ENCODE data around the gene POLR1A.

Gene POLR1A

DNA sequence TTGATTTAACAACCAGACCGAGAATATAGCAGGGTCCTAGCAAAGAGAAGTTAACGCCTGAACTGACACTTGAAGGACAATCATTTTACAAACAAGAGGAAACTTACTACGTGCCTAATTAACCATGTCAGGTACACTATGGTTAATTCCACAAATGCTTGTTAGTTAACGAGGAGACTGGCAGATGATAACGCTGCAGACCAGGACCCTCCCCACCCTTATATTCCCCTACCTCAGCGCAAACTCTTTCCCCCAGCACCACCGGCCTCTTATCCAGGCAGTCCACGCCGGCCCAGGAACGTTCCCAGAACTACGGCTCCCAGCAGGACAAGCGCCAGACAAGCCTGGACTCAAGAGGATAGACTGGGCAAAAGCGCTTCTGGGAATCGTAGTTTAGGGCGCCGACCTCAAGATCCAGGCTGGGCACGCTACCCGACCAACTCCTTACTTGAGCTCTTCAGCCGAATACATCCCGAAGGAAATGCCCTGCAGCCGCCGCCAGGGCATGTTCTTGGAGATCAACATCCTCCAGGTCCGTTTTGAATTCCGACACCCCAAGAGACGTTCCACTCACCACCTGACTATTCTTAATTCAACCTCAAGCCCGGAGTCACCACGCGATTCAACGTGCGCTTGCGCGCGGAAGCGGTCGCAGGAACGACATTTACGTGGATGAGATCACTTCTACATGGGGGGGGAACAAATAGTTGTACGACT, at the start of gene POLR1A:
POLR1A (minus strand) TSS at position 635 of the 717 bp plus-strand sequence; CDS start at position 525, 110 bp downstream.
- DNase-seq = peak; percentile 94

DNA sequence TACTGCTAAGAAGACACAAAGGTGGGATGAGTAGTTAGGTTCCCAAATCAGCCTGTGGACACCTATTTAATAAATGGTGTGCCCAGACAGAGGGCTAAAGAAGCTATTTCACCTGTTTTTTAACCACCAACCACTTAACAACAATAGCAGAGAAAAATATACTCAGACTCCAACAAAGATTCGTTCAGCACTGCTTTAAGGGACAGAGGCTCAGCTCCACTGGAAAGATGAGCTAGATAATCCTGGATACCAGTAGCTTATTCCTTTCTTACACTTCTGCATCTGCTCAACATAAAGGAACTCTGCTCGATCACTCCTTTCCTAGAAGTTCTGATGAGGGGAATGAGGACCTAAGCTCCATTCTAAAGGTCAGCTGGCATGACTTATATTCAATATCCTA, 44.8 kb upstream of the POLR1A start:
- no peak for DNase-seq

DNA sequence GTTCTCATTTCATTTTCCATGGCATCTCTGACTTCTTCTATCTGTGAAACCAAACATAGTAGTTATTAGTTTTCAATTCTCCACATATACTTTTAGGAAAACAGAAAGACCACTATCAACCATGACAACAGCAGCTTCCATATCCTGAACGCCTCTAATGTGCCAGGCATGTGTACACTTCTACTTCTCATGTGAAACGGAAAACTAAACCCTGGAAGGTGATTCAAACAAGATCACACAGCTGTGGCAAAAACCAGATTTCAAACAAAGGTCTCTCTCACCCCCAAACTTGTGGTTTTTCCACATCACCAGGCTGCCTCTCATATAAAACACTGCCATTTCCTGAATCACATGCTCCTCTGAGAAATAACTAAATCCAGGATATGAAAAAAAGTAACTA, 42.1 kb upstream of the POLR1A start:
- no peak for DNase-seq

DNA sequence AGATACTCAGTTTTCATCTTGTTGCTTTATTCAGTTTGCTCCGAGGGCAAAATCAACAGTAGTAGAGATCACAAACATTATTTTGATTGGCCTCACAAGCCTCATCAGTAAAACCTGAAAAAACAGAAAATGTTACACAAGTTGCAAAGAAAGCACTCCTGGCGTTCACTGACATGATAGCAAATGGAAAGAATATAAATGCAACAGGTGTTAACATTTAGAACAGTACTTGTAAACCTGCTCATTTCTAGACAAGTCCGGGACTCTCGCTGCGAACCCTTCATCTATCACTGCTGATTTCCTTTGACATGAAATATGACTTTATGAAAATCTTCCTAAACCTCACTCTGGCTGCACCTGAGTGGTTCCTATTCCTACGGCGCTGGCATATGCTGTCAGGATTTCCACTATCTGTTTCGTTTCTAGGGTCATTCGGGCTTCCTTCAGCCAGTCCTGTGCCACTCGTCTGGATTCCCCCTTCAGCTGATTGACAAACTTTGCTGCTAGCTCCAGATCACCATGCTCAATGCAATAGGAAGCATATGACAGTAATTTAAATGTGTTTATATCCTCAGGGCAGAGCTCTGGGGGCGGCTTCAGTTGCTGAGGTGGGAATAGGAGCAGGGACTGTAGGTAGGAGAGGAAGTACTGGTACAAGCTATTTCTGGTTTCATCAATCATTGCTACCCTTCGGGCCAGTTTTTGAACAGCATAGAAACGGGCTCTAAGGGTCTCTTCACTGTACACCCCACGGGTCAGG, 38.4 kb upstream of the POLR1A start:
- no peak for DNase-seq

DNA sequence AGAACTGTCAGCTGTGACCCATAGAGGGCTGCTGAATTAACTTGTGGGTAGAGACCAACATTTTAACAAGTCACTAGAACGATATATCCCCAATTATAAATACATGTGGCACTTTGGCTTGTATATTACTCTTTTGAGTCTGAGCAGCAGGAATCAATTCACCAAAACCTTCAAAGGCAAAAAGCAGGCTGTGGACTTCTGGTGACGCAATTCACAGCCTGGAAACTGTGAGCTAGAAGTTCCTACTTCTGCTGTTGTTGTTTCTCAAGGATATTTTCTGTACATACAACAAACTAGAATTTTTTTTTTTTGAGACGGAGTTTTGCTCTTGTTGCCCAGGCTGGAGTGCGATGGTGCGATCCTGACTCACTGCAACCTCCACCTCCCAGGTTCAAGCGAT, 37.6 kb upstream of the POLR1A start:
- DNase-seq = no peak

DNA sequence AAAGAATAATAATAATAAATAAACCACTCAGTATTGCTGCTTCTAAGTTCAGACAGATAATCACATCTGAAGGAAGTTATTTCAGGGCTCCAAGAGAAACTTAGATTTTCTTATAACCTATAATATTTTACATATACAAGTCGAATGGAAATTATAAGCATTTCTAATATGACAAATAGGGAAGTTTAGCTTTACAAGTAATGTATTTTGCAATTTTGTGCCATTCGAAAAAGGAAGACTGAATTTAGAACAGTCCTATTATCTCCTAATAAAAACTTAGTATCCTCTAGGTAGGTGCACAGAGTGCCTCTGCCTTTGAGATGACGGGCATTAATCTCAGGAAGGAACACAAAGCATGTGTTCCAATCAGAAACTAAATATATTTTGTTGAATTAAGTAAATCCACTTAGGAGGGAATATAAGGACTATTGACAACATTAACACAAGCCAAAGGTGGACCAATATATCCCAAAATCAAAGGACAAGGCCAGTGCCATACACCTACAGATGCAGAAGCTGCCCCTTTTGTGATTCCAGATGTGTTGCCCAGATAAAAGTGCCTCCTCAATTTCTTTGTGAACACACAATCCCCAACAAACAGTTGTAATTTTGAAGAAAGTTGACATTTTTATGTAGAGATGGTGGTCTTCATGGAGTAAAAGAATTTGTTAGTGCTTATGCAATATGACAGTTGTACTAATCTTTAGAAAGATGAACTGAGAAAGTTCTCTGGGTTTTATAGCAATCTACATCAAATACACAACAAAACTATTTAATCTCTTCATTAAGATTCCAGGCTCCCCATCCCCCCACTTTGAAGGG, 37.0 kb upstream of the POLR1A start:
- no peak for DNase-seq

DNA sequence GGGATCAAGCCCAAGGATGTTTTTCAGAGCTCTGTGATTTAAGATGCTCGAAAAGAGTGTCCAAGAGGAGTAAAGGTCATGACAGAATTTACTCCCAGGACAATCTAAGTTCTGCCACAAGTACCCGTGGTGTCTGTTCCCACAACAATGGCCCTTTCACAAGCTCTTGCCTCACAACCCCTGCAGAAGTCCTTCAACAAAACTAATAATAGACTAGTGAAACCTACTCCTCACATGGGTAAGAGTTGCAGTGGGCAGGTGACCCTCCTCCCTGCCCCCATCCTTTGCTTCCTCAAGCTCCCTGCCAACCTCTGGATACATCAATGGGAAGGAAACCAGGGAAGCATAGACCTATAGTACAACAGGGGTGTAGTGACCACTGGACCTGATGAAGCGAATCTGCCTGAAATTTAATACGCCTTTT, 35.3 kb upstream of the POLR1A start:
- no peak for DNase-seq

DNA sequence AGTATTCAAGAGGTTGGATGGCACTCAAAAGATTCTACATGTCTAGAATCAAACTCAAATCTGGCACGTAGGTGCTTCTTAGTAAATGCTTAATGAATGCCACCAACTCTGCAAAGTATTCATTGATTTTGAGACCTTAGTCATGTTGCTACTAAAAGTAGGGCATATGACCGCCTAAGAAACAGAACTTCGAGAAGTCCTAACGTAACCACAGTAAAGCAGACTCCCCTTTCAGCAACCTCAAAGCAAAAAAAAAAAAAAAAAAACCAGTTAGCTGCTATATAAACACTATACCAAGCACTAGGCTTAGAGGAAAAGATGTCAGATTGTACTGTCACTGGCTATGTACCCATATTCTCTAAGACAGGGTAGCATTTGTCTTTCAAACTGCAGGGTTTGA, 34.3 kb upstream of the POLR1A start:
- no peak for DNase-seq

DNA sequence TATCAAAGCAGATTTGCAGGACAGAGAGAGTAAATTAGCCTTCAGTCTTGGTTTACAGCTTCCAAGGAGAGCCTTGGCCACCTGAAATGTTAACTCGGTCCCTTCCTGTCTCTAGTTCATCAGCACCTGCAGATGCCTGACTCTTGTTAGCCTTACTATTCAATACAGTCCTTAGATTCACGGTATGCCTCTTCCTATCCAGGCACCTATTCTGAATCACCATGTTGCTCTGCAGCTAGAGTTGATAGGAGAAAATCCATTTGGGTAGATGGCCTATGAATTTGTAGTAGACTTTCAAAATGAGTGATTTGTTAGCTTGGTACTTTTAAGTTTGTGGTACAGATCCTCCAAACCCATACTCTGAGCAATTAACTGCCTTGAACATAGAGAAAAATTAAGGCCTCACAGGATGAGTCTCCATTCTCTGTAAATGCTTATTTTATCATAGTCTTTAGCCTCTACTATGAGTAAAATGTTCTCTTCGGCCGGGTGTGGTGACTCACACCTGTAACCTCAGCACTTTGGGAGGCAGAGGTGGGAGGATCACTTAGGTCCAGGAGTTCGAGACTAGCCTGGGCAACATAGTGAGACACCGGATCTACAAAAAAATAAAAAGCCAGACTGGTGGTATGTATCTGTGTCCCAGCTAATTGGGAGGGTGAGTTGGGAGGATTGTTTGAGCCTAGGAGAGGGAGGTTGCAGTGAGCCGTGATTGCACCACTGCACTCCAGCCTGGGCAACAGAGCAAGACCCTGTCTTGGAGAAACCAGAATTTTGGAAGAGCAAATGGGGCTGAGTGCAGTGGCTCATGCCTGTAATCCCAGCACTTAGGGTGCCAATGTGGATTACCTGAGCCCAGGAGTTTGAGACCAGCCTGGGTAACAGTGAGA, 33.3 kb upstream of the POLR1A start:
- DNase-seq = no peak

DNA sequence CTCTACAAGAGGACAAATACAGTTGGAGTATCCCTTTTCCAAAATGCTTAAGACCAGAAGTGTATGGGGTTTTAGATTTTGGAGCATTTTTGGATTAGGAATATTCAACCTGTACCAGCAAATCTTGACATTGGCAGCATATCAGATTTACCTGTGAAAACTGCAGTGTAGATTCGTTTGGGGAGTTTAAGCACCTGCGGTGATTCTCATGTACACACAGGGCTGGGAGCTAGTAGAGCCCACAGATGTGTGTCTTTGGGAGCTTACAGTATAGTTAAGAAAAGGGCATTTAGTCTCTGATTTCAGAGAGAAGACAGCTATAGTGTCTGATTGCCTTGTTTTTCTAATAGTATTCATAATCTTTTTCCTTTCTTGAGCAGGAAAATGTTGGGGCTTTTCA, 30.5 kb upstream of the POLR1A start:
- no peak for DNase-seq

DNA sequence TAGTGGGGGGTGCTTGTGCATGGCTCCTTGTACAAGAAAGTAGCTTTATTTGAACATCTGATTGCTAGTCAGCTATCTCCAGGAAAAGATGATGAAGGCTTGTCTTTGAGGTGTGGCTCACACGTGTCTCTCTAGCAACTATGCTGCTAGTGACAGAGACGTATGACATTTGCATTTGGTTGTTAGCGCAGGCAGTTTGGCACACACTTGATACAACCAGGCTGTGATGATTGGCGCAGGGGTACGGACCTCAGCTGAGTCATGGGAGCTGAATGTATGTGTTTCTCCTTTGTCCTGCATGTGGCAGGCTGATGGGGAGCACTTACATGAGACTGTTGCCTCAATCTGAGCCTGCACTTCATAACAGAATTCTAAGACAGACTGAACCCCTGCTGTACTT, 30.0 kb upstream of the POLR1A start:
- DNase-seq = no peak

DNA sequence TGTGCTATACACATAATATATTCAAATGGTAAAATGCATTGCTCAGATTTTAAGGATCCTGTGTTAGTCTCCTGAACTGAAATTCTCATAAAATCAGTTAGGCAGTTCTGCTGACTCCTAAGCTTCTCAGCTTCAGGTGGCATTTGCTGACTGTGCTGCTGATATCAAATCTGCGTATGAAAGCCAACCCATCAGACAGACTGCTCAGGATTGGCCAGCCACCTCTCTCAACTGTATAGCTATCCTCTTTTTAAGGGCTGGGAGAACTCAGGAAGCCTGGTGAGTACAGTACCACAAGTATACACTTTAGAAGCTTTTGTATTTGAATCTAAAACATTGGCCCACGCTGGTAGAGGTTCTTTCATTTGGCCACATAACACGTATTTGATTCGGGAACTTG, 29.0 kb upstream of the POLR1A start:
- no peak for DNase-seq

DNA sequence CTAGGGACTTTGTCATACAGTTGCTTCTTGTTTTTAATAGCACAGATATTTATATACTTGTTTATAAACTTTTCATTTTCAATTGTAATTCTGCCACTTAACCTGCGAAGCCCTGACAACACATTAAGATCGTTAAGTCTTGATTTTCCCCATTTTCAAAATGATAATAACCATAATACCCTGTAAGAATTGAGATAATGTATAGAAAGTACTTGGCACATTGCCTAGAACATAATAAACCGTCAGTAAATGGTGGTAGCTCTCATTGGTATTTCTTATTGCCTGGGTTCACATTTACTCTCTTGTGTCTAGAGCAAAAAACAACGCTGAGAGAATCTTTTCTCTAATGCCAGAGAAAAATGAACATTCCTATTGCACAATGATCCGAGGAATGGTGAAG, 19.0 kb upstream of the POLR1A start:
- no peak for DNase-seq

DNA sequence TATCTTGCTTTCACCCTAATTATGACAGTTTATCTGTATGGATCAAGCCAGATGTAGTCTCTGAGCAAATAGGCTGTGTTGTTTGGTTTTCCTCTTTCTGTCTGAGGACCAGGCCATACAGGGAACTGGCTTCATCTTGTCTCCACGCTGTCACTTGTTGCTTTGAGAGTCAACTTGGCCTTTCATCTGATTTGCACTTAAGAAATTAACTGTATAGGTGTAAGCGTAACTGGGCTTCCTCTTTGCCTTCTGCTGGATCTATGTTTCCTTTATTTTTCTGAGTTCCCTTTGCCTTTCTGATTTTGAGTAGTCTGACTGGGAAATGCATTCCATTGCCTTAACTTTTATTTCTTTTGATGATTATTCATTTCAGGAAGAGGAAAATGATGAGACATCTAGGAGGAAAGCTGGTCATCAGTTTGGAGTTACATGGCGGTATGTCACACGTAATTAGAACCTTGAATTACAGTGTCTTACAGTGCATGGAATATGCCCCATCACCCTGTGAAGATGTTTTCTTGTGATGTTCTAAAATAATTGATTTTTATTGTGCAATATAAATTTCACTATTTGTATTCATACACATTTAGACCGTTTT, 17.7 kb upstream of the POLR1A start:
- no peak for DNase-seq

DNA sequence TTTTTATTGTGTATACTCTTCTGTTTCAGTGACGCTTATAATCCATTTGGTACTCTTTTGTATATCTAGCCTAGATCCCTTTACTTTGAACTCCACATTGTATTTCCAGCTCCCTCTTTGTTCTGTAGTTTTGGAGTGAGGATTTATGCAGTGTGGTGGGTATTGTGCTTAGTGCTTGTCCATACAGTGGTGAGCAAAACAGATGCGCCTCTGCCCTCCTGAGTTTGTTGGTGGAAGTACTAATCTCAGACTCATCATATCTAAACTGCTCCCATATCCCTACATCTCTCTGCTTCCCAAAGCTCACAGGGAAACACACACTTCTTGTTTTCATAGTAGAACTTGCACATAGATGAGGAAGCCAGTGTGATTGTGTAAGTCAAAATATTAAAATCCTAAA, 12.4 kb upstream of the POLR1A start:
- no peak for DNase-seq

DNA sequence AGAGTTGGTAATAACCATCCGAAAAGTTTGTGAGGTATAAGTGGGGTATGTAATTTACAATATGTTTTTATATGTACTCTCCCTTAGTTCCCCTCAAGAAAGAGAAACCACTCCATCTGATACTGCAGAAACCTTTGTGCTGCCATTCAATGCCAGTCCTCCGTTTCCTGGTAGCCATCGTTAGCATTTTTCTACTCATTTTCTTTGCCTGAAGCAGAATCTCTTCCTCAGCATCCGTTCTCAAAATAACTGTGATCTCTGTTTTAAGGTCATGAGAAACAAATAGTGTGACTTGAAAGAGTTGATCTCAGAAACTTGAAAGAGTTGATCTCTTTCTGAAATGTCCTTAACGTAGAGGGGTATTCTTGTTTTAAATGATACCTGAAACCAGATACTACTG, 1.3 kb upstream of the POLR1A start:
- DNase-seq = no peak

DNA sequence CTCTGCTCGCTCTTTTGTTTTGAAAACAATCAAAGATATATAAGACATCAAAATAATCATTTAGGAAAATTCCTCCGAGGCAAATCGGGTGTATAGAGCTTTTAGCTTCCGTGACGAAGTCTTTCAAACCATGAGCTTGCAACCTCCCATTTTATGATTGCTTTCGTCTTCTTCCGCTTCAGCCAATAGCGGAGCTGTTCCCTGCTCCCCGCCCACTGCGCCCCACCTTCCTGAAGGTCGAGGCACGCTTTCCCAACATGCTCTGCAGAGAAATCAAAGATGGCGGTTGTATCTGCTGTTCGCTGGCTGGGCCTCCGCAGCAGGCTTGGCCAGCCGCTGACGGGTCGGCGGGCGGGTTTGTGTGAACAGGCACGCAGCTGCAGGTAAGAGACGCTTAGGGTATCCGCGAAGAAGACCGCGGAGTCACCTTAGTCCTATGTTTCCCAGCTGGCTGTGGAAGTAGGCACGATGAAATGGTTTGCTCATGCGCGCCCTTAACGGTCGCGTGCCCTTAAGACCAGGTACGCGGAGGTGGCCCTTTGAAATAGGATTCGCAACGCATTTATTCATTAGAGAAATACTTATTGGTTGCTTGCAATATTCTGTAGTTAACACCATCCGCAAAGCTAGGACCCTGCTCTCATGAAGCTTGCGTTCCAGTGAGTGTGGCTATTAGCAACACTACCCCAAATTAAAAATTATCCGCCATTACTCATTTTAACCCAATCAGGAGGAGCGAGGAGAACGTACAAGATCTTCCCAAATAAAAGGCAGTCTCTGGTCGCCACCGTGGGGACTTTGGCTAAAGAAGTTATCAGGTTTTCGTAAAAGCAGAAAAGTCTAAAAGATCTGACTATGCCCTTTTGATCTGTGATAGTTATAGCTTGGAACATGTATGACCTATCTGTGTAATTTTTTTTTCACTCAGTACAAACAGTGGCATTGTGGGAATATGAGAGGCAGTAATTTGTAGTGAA, 571 bp upstream of the POLR1A start, which contains the start of gene PTCD3:
PTCD3 (plus strand) TSS at position 267 of the 977 bp plus-strand sequence; CDS start at position 280, 13 bp downstream.
- DNase-seq = peak; percentile 96

DNA sequence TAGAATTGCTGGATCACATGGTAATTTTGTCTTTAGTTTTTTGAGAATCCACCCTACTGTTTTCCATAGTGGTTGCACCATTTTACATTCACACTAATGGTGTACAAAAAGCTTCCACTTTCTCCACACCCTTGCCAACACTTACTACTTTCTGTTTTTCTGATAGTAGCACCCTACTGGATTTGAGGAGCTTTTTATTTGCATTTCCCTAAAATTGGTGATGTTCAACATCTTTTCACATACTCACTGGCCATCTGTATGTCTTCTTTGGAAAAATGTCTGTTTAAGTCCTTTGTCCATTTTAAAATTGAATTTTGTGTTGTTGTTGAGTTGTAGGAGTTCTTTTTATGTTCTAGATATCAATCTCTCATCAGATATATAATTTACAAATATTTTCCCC, 3.5 kb downstream of the POLR1A start:
- no peak for DNase-seq

DNA sequence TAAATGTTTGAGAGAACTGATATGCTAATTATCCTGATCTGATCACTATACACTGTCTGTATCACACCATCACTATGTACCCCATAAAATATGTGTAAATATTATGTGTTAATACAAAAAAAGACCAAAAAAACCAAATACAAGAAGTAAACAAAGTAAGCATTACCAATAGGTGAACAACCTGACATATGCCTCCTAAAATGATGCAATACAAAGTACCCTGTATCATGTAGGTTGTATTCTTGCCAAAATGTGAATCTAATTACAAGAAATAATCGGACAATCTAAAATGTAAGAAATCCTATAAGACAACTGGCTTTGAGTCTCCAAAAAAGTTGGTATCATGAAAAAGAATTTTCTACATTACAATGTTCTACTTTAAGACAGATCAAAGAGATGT, 7.8 kb downstream of the POLR1A start:
- no peak for DNase-seq

DNA sequence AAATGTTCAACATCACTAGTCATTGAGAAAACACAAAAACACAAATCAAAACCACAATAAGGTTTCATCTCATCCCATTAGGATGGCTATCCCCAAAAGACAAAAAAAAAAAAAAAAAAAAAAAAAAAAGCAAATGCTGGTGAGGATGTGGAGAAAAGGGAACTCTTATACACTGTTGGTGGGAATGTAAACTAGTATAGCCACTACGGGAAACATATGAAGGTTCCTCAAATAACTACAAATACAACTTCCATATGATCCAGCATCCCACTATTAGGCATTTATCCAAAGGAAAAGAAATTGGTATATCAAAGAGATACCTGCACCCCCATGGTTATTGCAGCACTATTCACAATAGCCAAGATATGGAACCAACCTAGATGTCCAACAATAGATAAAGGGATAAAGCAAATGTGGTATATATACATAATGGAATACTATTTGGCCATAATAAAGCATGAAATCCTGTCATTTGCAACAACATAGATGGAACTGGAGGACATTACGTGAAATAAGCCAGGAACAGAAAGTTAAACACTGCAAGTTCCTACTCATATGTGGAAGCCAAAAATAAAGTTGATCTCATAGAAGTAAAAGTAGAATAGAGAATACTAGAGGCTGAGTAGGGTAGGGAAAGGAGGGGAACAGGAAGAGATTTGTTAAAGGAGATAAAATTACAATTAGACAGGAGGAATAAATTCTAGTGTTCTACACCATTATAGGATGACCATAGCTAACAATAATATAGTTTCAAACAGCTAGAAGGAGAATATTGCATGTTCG, 8.4 kb downstream of the POLR1A start:
- no peak for DNase-seq

Measured in right hindlimb (tissue), 1 donor.